ENCODE results near the gene LAMA3.

The LAMA3 gene

GRCh38 chr18:23673725-23674124 lies 15.5 kb upstream of the LAMA3 start:
- H3K36me3 ChIP-seq (ENCODE audit: insufficient read depth), result no peaks in the 10 kb centered on the region
- no peaks in the 10 kb centered on the region for H4K20me1 ChIP-seq (ENCODE audit: insufficient read depth)
- no peak overlapping the region for H3K4me3 ChIP-seq (IDR thresholded peaks at IDR 0.05; ENCODE audit: insufficient read depth, low read depth, low read length)
- TF ChIP-seq CTCF (conservative IDR thresholded peaks at IDR 0.05; ENCODE audit: low read depth, low read length), result no peak
- no peak overlapping the region for H2AFZ ChIP-seq (ENCODE audit: low read depth)
- no peaks in the 10 kb centered on the region for H3K27me3 ChIP-seq (ENCODE audit: insufficient read depth, low read depth)
- H3K9ac ChIP-seq, result no peak overlapping the region
- H3K4me1 ChIP-seq (ENCODE audit: low read depth, poor library complexity, severe bottlenecking), result no peaks in the 10 kb centered on the region
- no peak overlapping the region for H3K27ac ChIP-seq
- H3K4me2 ChIP-seq, result no peak overlapping the region
- H3K79me2 ChIP-seq (ENCODE audit: insufficient read depth, low read depth), result no peaks in the 10 kb centered on the region

GRCh38 chr18:23675236-23675635 lies 14.0 kb upstream of the LAMA3 start:
- TF ChIP-seq CTCF (conservative IDR thresholded peaks at IDR 0.05; ENCODE audit: low read depth, low read length), result no peak
- no peak overlapping the region for H3K9ac ChIP-seq
- no peak overlapping the region for H3K4me3 ChIP-seq (IDR thresholded peaks at IDR 0.05; ENCODE audit: insufficient read depth, low read depth, low read length)
- no peak overlapping the region for H2AFZ ChIP-seq (ENCODE audit: low read depth)
- no peaks in the 10 kb centered on the region for H4K20me1 ChIP-seq (ENCODE audit: insufficient read depth)
- no peak overlapping the region for H3K27ac ChIP-seq
- H3K4me2 ChIP-seq, result no peak overlapping the region
- no peaks in the 10 kb centered on the region for H3K79me2 ChIP-seq (ENCODE audit: insufficient read depth, low read depth)
- no peaks in the 10 kb centered on the region for H3K36me3 ChIP-seq (ENCODE audit: insufficient read depth)
- no peaks in the 10 kb centered on the region for H3K27me3 ChIP-seq (ENCODE audit: insufficient read depth, low read depth)
- no peaks in the 10 kb centered on the region for H3K4me1 ChIP-seq (ENCODE audit: low read depth, poor library complexity, severe bottlenecking)

GRCh38 chr18:23675896-23676295 lies 13.4 kb upstream of the LAMA3 start:
- no peak for TF ChIP-seq CTCF (conservative IDR thresholded peaks at IDR 0.05; ENCODE audit: low read depth, low read length)
- no peaks in the 10 kb centered on the region for H3K36me3 ChIP-seq (ENCODE audit: insufficient read depth)
- no peak overlapping the region for H2AFZ ChIP-seq (ENCODE audit: low read depth)
- no peaks in the 10 kb centered on the region for H3K4me1 ChIP-seq (ENCODE audit: low read depth, poor library complexity, severe bottlenecking)
- H3K27me3 ChIP-seq (ENCODE audit: insufficient read depth, low read depth), result no peaks in the 10 kb centered on the region
- H3K4me3 ChIP-seq (IDR thresholded peaks at IDR 0.05; ENCODE audit: insufficient read depth, low read depth, low read length), result no peak overlapping the region
- H3K27ac ChIP-seq, result no peak overlapping the region
- no peaks in the 10 kb centered on the region for H4K20me1 ChIP-seq (ENCODE audit: insufficient read depth)
- H3K9ac ChIP-seq, result no peak overlapping the region
- no peaks in the 10 kb centered on the region for H3K79me2 ChIP-seq (ENCODE audit: insufficient read depth, low read depth)
- no peak overlapping the region for H3K4me2 ChIP-seq

- Histone ChIP-seq H3K79me2 (ENCODE audit: insufficient read depth, low read depth) (no peaks in the 10 kb centered on the region), H3K27me3 (ENCODE audit: insufficient read depth, low read depth) (no peaks in the 10 kb centered on the region), H3K9ac (no peak overlapping the region), H3K4me2 (no peak overlapping the region), H3K4me3 (IDR thresholded peaks at IDR 0.05; ENCODE audit: insufficient read depth, low read depth, low read length) (no peak overlapping the region), H4K20me1 (ENCODE audit: insufficient read depth) (no peaks in the 10 kb centered on the region), H3K4me1 (ENCODE audit: low read depth, poor library complexity, severe bottlenecking) (no peaks in the 10 kb centered on the region), H3K36me3 (ENCODE audit: insufficient read depth) (no peaks in the 10 kb centered on the region), H3K27ac (no peak overlapping the region), H2AFZ (ENCODE audit: low read depth) (no peak overlapping the region)
- TF ChIP-seq CTCF (conservative IDR thresholded peaks at IDR 0.05; ENCODE audit: low read depth, low read length), result no peak
Observed at GRCh38 chr18:23682045-23682444, 7.2 kb upstream of the LAMA3 start.

- H3K27ac ChIP-seq, result no peak overlapping the region
Observed at GRCh38 chr18:23682472-23682871, 6.8 kb upstream of the LAMA3 start.

More at GRCh38 chr18:23682472-23682871, 6.8 kb upstream of the LAMA3 start:
- Histone ChIP-seq H3K9ac (no peak overlapping the region), H3K4me1 (ENCODE audit: low read depth, poor library complexity, severe bottlenecking) (no peaks in the 10 kb centered on the region), H3K27me3 (ENCODE audit: insufficient read depth, low read depth) (no peaks in the 10 kb centered on the region), H3K79me2 (ENCODE audit: insufficient read depth, low read depth) (no peaks in the 10 kb centered on the region), H3K4me3 (IDR thresholded peaks at IDR 0.05; ENCODE audit: insufficient read depth, low read depth, low read length) (no peak overlapping the region), H3K36me3 (ENCODE audit: insufficient read depth) (no peaks in the 10 kb centered on the region), H3K4me2 (no peak overlapping the region), H4K20me1 (ENCODE audit: insufficient read depth) (no peaks in the 10 kb centered on the region), H2AFZ (ENCODE audit: low read depth) (no peak overlapping the region)
- TF ChIP-seq CTCF (conservative IDR thresholded peaks at IDR 0.05; ENCODE audit: low read depth, low read length), result no peak

Data from KMS-11 (cell line).